ENCODE measurements around the gene XPNPEP1.

DNA sequence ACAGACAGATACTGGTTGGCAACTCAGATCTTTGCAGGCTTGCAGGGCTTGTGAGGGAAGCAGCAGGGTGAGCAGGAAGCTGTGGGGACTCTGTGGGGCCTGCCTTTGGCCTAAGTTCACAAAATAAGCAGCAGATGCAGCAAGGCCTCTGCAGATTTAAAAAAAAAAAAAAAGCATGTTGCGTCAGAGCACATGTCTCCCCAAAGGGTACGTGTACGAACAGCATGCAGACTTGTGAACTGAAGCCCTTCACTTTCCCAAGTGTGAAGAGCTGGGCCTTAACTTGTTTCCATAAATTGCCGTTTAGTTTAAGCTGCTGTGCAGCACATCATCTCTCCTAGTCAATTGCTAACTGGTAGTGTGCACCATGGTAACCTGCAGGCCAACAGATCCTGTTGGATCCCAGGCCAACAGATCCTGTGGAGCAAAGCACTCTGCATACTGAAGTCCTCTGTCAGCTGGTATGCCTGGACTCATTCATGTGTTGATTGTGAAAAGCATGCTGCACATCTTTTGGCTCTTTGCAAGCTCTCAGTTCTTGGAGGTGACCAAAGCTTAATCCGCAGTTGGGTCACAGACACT lies 10.8 kb upstream of the XPNPEP1 start:
- TF ChIP-seq ZFP30 (CRISPR knock-in tag; IDR thresholded peaks at IDR 0.05) (no peak), ZFP3 (CRISPR knock-in tag; IDR thresholded peaks at IDR 0.05) (no peak), ZNF565 (CRISPR knock-in tag; conservative IDR thresholded peaks at IDR 0.05; ENCODE audit: low read depth) (no peak), ARNTL (CRISPR knock-in tag; IDR thresholded peaks at IDR 0.05; ENCODE audit: borderline replicate concordance, low read depth) (no peak), CSDC2 (CRISPR knock-in tag; IDR thresholded peaks at IDR 0.05) (no peak), TOX (CRISPR knock-in tag; IDR thresholded peaks at IDR 0.05; ENCODE audit: borderline replicate concordance) (no peak), RARB (CRISPR knock-in tag; IDR thresholded peaks at IDR 0.05) (no peak), ISL1 (CRISPR knock-in tag; IDR thresholded peaks at IDR 0.05) (no peak)
- TF ChIP-seq, protein P1, sequence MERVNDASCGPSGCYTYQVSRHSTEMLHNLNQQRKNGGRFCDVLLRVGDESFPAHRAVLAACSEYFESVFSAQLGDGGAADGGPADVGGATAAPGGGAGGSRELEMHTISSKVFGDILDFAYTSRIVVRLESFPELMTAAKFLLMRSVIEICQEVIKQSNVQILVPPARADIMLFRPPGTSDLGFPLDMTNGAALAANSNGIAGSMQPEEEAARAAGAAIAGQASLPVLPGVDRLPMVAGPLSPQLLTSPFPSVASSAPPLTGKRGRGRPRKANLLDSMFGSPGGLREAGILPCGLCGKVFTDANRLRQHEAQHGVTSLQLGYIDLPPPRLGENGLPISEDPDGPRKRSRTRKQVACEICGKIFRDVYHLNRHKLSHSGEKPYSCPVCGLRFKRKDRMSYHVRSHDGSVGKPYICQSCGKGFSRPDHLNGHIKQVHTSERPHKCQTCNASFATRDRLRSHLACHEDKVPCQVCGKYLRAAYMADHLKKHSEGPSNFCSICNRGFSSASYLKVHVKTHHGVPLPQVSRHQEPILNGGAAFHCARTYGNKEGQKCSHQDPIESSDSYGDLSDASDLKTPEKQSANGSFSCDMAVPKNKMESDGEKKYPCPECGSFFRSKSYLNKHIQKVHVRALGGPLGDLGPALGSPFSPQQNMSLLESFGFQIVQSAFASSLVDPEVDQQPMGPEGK (CRISPR knock-in tag; IDR thresholded peaks at IDR 0.05; ENCODE audit: borderline replicate concordance) = no peak
- TF ChIP-seq, protein P2, sequence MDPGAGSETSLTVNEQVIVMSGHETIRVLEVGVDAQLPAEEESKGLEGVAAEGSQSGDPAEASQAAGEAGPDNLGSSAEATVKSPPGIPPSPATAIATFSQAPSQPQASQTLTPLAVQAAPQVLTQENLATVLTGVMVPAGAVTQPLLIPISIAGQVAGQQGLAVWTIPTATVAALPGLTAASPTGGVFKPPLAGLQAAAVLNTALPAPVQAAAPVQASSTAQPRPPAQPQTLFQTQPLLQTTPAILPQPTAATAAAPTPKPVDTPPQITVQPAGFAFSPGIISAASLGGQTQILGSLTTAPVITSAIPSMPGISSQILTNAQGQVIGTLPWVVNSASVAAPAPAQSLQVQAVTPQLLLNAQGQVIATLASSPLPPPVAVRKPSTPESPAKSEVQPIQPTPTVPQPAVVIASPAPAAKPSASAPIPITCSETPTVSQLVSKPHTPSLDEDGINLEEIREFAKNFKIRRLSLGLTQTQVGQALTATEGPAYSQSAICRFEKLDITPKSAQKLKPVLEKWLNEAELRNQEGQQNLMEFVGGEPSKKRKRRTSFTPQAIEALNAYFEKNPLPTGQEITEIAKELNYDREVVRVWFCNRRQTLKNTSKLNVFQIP (CRISPR knock-in tag; IDR thresholded peaks at IDR 0.05; ENCODE audit: borderline replicate concordance, low read depth) = no peak

Data from SK-N-SH treated with all-trans-retinoic acid at 6 μM for 48 hours (cell line).